Smooth muscle cell (in vitro differentiated cells): ENCODE data around the gene EPHA4. TPM values are rescaled to one million over a fixed set of nuclear protein-coding genes. Genes with fewer than 3 reads are reported as not detected.

Experiments used
- DNase-seq: peaks from one replicate; lab custom pipeline; 2025; ENCODE audit not compliant: unreplicated experiment; lab: John Stamatoyannopoulos, UW
- H2AFZ ChIP-seq: fragments of 200-600 bp; sonication (generic); 2 replicates; pipeline ENCODE4 v1.6.0; 2016; ENCODE audit warnings: antibody characterized with exemption, low read depth, mild to moderate bottlenecking
- H3F3A ChIP-seq: fragments of 200-600 bp; sonication (generic); 2 replicates; pipeline ENCODE4 v1.6.0; 2017; ENCODE audit warnings: antibody characterized with exemption, low read depth
- H3K27ac ChIP-seq: fragments of 200-600 bp; sonication (generic); 2 replicates; pipeline ENCODE4 v1.5.1; 2016; ENCODE audit warnings: low read depth, mild to moderate bottlenecking
- H3K27me3 ChIP-seq: fragments of 200-600 bp; sonication (generic); 2 replicates; pipeline ENCODE4 v1.6.1; 2016; ENCODE audit warnings: low read depth, mild to moderate bottlenecking
- H3K36me3 ChIP-seq: fragments of 200-600 bp; sonication (generic); 2 replicates; pipeline ENCODE4 v1.5.1; 2016; ENCODE audit warnings: low read depth
- H3K4me1 ChIP-seq: fragments of 200-600 bp; sonication (generic); 2 replicates; pipeline ENCODE4 v1.5.1; 2016; ENCODE audit warnings: low read depth
- H3K4me2 ChIP-seq: fragments of 200-600 bp; sonication (generic); 2 replicates; pipeline ENCODE4 v1.6.0; 2016; ENCODE audit warnings: mild to moderate bottlenecking
- H3K4me3 ChIP-seq: fragments of 200-600 bp; sonication (generic); 2 replicates; pipeline ENCODE4 v1.5.1; 2016; ENCODE audit warnings: mild to moderate bottlenecking
- H3K79me2 ChIP-seq: fragments of 200-600 bp; sonication (generic); 2 replicates; pipeline ENCODE4 v1.6.0; 2016; ENCODE audit warnings: low read depth, mild to moderate bottlenecking
- H3K9ac ChIP-seq: fragments of 200-600 bp; sonication (generic); 2 replicates; pipeline ENCODE4 v1.6.0; 2016; ENCODE audit warnings: low read depth
- H3K9me3 ChIP-seq: fragments of 200-600 bp; sonication (generic); replicated peaks from 2 replicates; pipeline ENCODE4 v1.5.1; 2016; ENCODE audit warnings: low read depth
- H4K20me1 ChIP-seq: fragments of 200-600 bp; sonication (generic); 2 replicates; pipeline ENCODE4 v1.6.0; 2016; ENCODE audit warnings: low read depth
- CTCF ChIP-seq: fragments of 200-600 bp; sonication (generic); IDR thresholded peaks from 2 replicates; pipeline ENCODE4 v1.5.1; 2017; ENCODE audit warnings: borderline replicate concordance, mild to moderate bottlenecking, antibody characterized with exemption; ENCODE audit not compliant: insufficient read depth, poor library complexity, severe bottlenecking
- WGBS: methylation state at CpG from one replicate; pipeline ENCODE4 v1.1.7; 2016; ENCODE audit warnings: low lambda C conversion rate; 5-methylcytosine and 5-hydroxymethylcytosine counted together
- polyA plus RNA-seq: library from polyadenylated mRNA; unstranded; fragments of >200 nt; fragmentation: Nextera tagmentation; extraction: Ambion mirVana; gene quantifications from 2 replicates; pipeline ENCODE4 v1.2.1, GENCODE V29; 2016
- total RNA-seq: library from RNA; depleted of rRNA; stranded (reverse); fragments of >200 nt; gene quantifications from 2 replicates; pipeline ENCODE4 v1.2.3, GENCODE V29; 2014

Gene EPHA4
- total and polyA plus RNA-seq, 2 experiments from 2014 or later = 2.8 to 48.3 TPM

DNA sequence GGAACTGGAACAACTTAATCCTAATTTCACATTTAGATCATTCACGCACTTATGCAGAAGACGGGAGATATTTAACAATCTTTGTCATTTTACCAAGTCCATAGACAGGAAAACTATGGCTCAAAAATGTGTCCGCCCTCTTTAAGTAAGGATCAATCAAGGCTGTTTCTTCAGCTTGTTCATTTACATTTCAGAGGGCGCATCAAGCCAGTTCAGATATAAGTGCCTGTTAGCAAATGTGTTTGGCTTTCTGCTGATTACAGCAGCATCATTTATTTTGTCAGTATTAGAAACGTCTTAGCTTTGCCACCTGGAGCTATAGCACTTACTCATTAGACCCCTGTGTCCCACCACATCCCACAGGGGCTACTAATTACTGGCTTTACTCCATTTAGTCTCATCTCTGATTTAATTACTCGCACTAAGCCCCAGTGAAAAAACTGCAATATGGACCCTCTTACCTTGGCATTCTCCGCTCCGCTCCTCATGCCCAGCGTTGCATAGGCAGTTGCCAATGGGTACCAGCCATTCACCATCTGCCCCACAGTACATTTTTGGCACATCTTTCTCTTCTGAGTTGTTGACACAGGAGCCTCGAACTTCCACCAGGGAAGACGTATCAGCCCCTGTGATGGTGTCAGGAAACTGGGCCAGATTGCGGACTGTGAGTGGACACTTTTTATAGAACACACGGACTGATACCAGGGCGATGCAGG, 8.7 kb downstream of the EPHA4 start:
- H3K79me2 ChIP-seq = no peaks in the 10 kb centered on the region
- H3K9me3 ChIP-seq = no peaks in the 10 kb centered on the region

DNA sequence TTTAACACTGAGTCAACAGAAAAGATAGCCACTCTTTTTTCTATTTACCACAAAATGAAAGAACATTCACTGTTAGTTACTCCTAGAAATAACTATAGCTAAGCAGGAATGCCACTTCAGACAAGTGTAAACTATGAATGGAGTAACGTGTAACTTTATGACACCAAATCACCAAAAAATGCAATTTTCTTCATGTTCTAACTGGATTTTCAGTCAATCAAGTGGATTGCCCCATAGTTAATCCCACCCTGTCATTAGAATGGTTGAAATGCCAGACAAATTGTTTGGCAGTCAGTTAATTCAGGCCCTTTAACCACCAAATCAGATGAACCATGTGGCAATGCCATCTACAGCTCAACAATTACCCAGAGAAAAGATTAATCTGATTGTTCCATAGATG, 9.9 kb downstream of the EPHA4 start:
- H3K4me2 ChIP-seq = no peak overlapping the region

More for the DNA sequence above, 8.7 kb downstream of the EPHA4 start:
- Histone ChIP-seq H3K36me3 (no peaks in the 10 kb centered on the region), H3K27me3 (peaks cover 28% of the 10 kb centered on the region), H2AFZ (no peak overlapping the region), H3K9ac (no peak overlapping the region), H3K4me2 (no peak overlapping the region), H3K4me1 (peaks cover 32% of the 10 kb centered on the region), H4K20me1 (peaks cover 7% of the 10 kb centered on the region), H3F3A (no peaks in the 10 kb centered on the region), H3K27ac (no peak overlapping the region), H3K4me3 (no peak overlapping the region)
- WGBS = 97% methylated on average over 14 of the region's 14 CpGs
- no peak for DNase-seq
- TF ChIP-seq CTCF = no peak

DNA sequence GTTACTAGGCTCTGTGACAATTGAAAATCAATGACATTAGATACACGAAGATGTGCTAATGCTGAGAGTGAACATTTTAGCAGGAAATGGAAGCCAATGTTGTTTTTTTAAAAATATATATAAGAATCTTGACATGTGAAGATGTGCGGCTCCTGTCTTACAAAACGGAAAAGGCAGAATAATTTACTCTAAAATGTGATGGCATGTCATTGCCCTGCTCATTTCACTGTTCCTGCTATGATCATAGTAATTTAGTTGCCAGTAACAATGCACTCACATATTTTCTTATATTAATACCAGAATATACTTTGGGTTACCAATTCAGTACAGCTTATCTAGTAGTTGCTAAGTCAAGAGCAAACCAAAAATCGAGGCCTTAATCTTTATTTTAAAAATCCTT, 10.3 kb downstream of the EPHA4 start:
- no peaks in the 10 kb centered on the region for H3F3A ChIP-seq
- H3K9me3 ChIP-seq = no peaks in the 10 kb centered on the region
- H3K4me1 ChIP-seq = peaks cover 37% of the 10 kb centered on the region
- DNase-seq = no peak
- no peak for TF ChIP-seq CTCF
- H3K9ac ChIP-seq = no peak overlapping the region
- H3K36me3 ChIP-seq = no peaks in the 10 kb centered on the region
- WGBS = 92% methylated on average over 4 of the region's 4 CpGs
- H3K4me2 ChIP-seq = no peak overlapping the region
- no peak overlapping the region for H2AFZ ChIP-seq
- no peaks in the 10 kb centered on the region for H4K20me1 ChIP-seq
- no peaks in the 10 kb centered on the region for H3K79me2 ChIP-seq
- no peak overlapping the region for H3K4me3 ChIP-seq
- H3K27me3 ChIP-seq = peaks cover 12% of the 10 kb centered on the region
- H3K27ac ChIP-seq = no peak overlapping the region

More for the DNA sequence above, 9.9 kb downstream of the EPHA4 start:
- no peak overlapping the region for H2AFZ ChIP-seq
- no peaks in the 10 kb centered on the region for H3K9me3 ChIP-seq
- H3K4me1 ChIP-seq = peaks cover 33% of the 10 kb centered on the region
- no peak for TF ChIP-seq CTCF
- no peak overlapping the region for H3K27ac ChIP-seq
- no peak overlapping the region for H3K9ac ChIP-seq
- H3K36me3 ChIP-seq = no peaks in the 10 kb centered on the region
- H3K79me2 ChIP-seq = no peaks in the 10 kb centered on the region
- peaks cover 16% of the 10 kb centered on the region for H3K27me3 ChIP-seq
- H4K20me1 ChIP-seq = peaks cover 3% of the 10 kb centered on the region
- DNase-seq = no peak
- H3K4me3 ChIP-seq = no peak overlapping the region
- H3F3A ChIP-seq = no peaks in the 10 kb centered on the region
- WGBS = 86% methylated on average over 1 of the region's 1 CpG

- H3K4me3 ChIP-seq = no peak overlapping the region
- no peaks in the 10 kb centered on the region for H3K27me3 ChIP-seq
- no peak overlapping the region for H2AFZ ChIP-seq
- no peaks in the 10 kb centered on the region for H4K20me1 ChIP-seq
- no peaks in the 10 kb centered on the region for H3K79me2 ChIP-seq
- 82% methylated on average over 5 of the region's 5 CpGs for WGBS
- H3K36me3 ChIP-seq = no peaks in the 10 kb centered on the region
- H3K9me3 ChIP-seq = no peaks in the 10 kb centered on the region
- no peaks in the 10 kb centered on the region for H3F3A ChIP-seq
- peaks cover 37% of the 10 kb centered on the region for H3K4me1 ChIP-seq
- no peak for DNase-seq
- no peak overlapping the region for H3K4me2 ChIP-seq
- H3K9ac ChIP-seq = no peak overlapping the region
- no peak for TF ChIP-seq CTCF
- no peak overlapping the region for H3K27ac ChIP-seq
Observed at GRCh38 chr2:221559991-221560390, 12.1 kb downstream of the EPHA4 start.
